GM19239 (cell line): Measurements from ENCODE around the gene ZNF716.
"Not testable (repeated sequence)": the region's sequence is repeated elsewhere in the genome, so short reads cannot be mapped to it uniquely, and the experiment has no call there.

Source experiments
- DNase-seq: peaks from one replicate; pipeline ENCODE4 v3.0.0; 2011; ENCODE audit warnings: low spot score; ENCODE audit not compliant: insufficient read length
- FAIRE-seq: peaks from 2 replicates; lab custom pipeline; 2011; peaks lifted over from hg19 to GRCh38; lab: Jason Lieb, UNC

Gene ZNF716

GRCh38 chr7:57425969-57426628 is 23.9 kb upstream of the ZNF716 start:
- DNase-seq, result no peak
- FAIRE-seq, result no peak

GRCh38 chr7:57426629-57427003 is 23.4 kb upstream of the ZNF716 start:
- no peak for DNase-seq
- FAIRE-seq, result no peak

DNA sequence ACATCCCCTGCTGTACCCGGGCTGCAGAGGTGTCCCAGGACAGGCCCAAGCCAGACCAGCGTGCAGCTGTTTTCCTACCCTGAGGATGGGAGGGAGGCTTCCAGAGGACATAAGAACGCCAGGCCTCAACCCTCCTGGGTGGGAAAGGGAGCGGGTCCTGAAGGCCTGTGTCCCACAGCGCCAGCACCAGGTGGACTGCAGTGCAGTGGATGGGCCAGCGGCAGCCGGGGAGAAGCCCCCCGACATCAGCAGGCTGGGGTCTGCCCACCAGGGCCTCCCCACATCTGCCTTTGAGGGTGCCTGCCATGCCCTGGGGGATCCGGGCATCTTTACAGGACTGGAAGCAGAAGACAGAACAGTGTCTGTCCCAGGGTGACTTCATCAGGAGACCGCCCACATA is 22.8 kb upstream of the ZNF716 start:
- DNase-seq (no peak), FAIRE-seq (no peak)

GRCh38 chr7:57427594-57427993 is 22.4 kb upstream of the ZNF716 start:
- DNase-seq, result no peak
- FAIRE-seq, result no peak

DNA sequence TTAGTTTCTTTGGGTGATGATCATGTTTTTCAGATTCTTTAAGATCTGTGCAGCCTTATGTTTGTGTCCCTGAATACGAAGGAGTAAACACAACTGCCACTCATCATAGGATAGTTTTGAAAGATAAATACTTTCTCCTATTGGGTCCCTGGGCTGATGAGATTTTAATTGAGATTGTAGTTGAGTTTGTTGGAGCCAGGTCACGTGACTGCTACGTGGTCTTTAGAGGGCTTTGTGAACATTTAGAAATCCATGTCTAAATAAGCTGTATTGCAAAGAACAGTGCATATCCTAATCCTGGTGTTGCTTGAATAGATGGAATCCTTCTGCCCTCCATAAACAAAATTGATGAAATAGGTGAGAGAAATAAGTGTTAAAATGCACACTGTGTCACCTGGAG is 17.4 kb upstream of the ZNF716 start:
- DNase-seq (no peak), FAIRE-seq (no peak)

DNA sequence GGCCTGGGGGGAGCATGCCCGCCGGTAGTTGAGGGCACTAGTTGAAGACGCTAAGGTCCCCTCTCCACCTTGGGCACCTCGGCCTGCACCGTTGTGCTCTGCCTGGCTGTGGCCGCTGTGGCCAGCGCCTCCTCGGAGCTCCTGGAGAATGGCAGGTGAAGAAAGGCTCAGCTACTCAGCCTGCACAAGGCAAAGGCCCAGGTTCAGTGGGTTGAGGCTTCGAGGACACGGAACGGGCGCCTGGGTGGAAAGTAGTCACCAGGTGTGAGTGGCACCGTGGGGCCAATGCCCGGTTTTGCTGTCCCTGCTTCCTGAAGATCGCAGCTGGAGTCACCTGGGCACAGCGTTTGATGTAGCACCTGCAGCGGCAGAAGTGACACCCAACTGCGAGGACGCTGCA is 12.4 kb upstream of the ZNF716 start:
- no peak for FAIRE-seq
- no peak for DNase-seq

- DNase-seq (no peak), FAIRE-seq (no peak)
Observed at GRCh38 chr7:57438244-57438643, 11.7 kb upstream of the ZNF716 start.

DNA sequence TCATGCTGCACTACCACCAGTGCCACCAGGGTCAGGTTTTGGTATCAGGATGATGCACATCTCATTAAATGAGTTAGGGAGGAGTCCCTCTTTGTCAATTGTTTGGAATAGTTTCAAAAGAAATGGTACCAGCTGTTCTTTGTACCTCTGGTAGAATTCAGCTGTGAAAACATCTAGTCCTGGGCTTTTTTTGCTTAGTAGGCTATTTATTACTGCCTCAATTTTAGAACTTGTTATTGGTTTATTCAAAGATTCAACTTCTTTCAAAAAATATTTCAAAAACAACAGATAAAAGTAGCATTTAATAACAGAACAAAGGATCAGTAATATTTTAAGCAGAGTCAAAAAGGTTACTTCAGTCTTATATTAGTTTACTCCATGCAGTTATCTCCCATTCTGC is 6.4 kb upstream of the ZNF716 start:
- DNase-seq (no peak), FAIRE-seq (no peak)

DNA sequence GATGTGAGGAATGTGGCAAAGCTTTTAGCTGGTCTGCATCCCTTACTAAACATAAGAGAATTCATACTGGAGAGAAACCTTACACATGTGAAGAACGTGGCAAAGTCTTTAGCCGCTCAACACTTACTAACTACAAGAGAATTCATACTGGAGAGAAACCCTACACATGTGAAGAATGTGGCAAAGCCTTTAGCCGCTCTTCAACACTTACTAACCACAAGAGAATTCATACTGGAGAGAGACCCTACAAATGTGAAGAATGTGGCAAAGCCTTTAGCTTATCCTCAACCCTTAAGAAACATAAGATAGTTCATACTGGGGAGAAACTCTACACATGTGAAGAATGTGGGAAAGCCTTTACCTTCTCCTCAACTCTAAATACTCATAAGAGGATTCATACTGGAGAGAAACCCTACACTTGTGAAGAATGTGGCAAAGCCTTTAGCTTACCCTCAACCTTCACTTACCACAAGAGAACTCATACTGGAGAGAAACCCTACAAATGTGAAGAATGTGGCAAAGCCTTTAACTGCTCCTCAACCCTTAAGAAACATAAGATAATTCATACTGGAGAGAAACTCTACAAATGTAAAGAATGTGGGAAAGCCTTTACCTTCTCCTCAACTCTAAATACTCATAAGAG is 19.3 kb downstream of the ZNF716 start:
- DNase-seq, result not testable (repeated sequence)

DNA sequence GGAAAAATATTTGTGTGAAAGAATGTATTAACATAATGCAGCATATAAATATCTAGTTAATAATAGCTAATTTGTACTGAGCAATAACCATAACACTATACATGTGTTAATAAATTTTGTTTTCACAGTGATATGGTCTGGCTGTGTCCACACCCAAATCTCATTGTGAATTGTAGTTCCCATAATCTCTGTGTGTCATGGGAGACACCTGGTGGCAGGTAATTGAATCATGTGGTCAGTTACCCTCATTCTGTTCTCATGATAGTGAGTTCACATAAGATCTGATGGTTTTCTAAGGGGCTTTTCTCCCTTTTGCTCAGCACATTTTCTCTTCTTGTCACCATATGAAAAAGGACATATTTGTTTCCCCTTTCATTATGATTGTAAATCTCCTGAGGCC is 30.3 kb downstream of the ZNF716 start:
- not testable (repeated sequence) for DNase-seq, FAIRE-seq

More for the DNA sequence above, 19.3 kb downstream of the ZNF716 start:
- FAIRE-seq, result not testable (repeated sequence)

- not testable (repeated sequence) for FAIRE-seq
Observed at GRCh38 chr7:57485022-57485421, 35.0 kb downstream of the ZNF716 start.

DNA sequence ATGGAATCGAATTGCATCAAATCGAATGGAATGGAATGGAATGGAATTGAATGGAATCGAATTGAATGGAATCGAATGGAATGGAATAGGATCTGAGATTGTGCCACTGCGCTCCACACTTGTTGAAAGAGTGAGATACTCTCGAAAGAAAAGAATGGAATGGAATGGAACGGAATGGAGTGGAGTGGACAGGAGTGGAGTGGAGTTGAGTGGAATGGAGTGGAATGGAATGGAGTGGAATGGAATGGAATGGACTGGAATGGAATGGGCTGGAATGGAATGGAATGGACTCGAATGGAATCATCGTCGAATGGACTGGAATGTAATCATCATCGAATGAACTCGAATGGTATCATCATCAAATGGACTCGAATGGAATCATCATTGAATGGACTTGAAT is 38.0 kb downstream of the ZNF716 start:
- no peak for FAIRE-seq
- DNase-seq, result no peak

More at GRCh38 chr7:57485022-57485421, 35.0 kb downstream of the ZNF716 start:
- not testable (repeated sequence) for DNase-seq

GRCh38 chr7:57495111-57495510 is 45.1 kb downstream of the ZNF716 start:
- not testable (repeated sequence) for FAIRE-seq, DNase-seq

GRCh38 chr7:57496395-57496794 is 46.4 kb downstream of the ZNF716 start:
- DNase-seq (no peak), FAIRE-seq (no peak)

DNA sequence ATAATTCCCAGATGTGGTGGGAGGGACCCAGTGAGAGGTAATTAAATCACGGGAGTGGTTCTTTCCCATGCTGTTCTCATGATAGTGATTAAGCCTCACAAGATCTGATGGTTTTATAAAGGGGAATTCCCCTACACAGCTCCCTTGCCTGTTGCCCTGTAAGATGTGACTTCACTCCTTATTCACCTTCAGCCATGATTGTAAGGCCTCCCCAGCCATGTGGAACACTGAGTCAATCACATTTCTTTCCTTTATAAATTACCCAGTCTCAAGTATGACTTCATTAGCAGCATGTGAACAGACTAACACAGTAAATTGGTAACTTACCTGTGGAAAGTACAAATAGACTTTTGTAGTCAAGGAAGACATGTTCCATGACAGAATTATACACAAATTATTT is 55.2 kb downstream of the ZNF716 start:
- FAIRE-seq (no peak), DNase-seq (no peak)
